OCI-LY3 (cell line): Measurements from ENCODE around the gene ZNF747.

Experiments used
- CTCF ChIP-seq: fragments of 200-600, 300-600 bp; sonication (generic); IDR thresholded peaks from 2 replicates; pipeline ENCODE4 v1.5.1; 2014; ENCODE audit warnings: antibody characterized with exemption, low read length, low read depth
- EZH2phosphoT487 ChIP-seq: fragments of 200-600 bp; shearing (Covaris generic); IDR thresholded peaks from 2 replicates; pipeline ENCODE4 v1.6.1; 2018; ENCODE audit warnings: antibody characterized with exemption, mixed run types, low read depth

GRCh38 chr16:30554557-30555314, 20.1 kb upstream of the ZNF747 start:
- TF ChIP-seq CTCF (no peak), EZH2phosphoT487 (no peak)
